Brain microvascular endothelial cell (primary cell): ENCODE results near the gene PPP1R36.
"Not testable (repeated sequence)": the region's sequence is repeated elsewhere in the genome, so short reads cannot be mapped to it uniquely, and the experiment has no call there.

Experiments
- DNase-seq: peaks from one replicate; pipeline ENCODE4 v3.0.0-alpha.2; 2020
- H3K27ac ChIP-seq: fragments of 250-450 bp; sonication (Bioruptor Pico); 2 replicates; pipeline ENCODE4 v1.5.1; 2020; ENCODE audit warnings: mild to moderate bottlenecking, moderate library complexity
- H3K27me3 ChIP-seq: fragments of 250-450 bp; sonication (Bioruptor Pico); replicated peaks from 2 replicates; pipeline ENCODE4 v1.5.1; 2020; ENCODE audit warnings: mild to moderate bottlenecking
- H3K36me3 ChIP-seq: fragments of 250-450 bp; sonication (Bioruptor Pico); replicated peaks from 2 replicates; pipeline ENCODE4 v1.5.1; 2020; ENCODE audit warnings: mild to moderate bottlenecking
- H3K4me3 ChIP-seq: 2 replicates; pipeline ENCODE4 v1.5.1; 2011; ENCODE audit warnings: low read depth, mild to moderate bottlenecking, control low read depth, low read length, moderate library complexity
- CTCF ChIP-seq: IDR thresholded peaks from 2 replicates; pipeline ENCODE4 v1.5.1; 2011; ENCODE audit warnings: low read depth, mild to moderate bottlenecking, moderate library complexity, low read length, control low read depth, inconsistent platforms; ENCODE audit errors: missing control alignments
- in situ Hi-C: cut with HindIII; loops from 2 replicates; pipeline ENCODE4 v1.10.0; 2017; ENCODE audit warnings: low sequenced_read_pairs, low pct_ligation_motif_present

The PPP1R36 gene

GRCh38 chr14:64556526-64556925, 6.8 kb downstream of the PPP1R36 start:
- Histone ChIP-seq H3K36me3 (no peaks in the 10 kb centered on the region), H3K27ac (no peak overlapping the region), H3K4me3 (no peak overlapping the region), H3K27me3 (no peaks in the 10 kb centered on the region)
- no peak for TF ChIP-seq CTCF
- in situ Hi-C loops, result no loop called here
- no peak for DNase-seq

GRCh38 chr14:64558216-64558615, 8.5 kb downstream of the PPP1R36 start:
- H3K36me3 ChIP-seq, H3K4me3 ChIP-seq, H3K27ac ChIP-seq, DNase-seq, H3K27me3 ChIP-seq, in situ Hi-C loops: not testable (repeated sequence)

- no peak overlapping the region for H3K4me3 ChIP-seq
- TF ChIP-seq CTCF, result no peak
- in situ Hi-C loops, result no loop called here
Measured at GRCh38 chr14:64561631-64562030, 11.9 kb downstream of the PPP1R36 start.

GRCh38 chr14:64562436-64562835, 12.7 kb downstream of the PPP1R36 start:
- TF ChIP-seq CTCF, result no peak
- in situ Hi-C loops, result no loop called here
- Histone ChIP-seq H3K4me3 (no peak overlapping the region), H3K27ac (no peak overlapping the region), H3K36me3 (no peaks in the 10 kb centered on the region), H3K27me3 (no peaks in the 10 kb centered on the region)
- DNase-seq, result no peak

More at GRCh38 chr14:64561631-64562030, 11.9 kb downstream of the PPP1R36 start:
- Histone ChIP-seq H3K27ac (no peak overlapping the region), H3K27me3 (no peaks in the 10 kb centered on the region), H3K36me3 (no peaks in the 10 kb centered on the region)
- no peak for DNase-seq

GRCh38 chr14:64563696-64564095, 13.9 kb downstream of the PPP1R36 start:
- in situ Hi-C loops, result no loop called here
- no peak for DNase-seq
- Histone ChIP-seq H3K27ac (no peak overlapping the region), H3K27me3 (no peaks in the 10 kb centered on the region), H3K36me3 (no peaks in the 10 kb centered on the region), H3K4me3 (no peak overlapping the region)
- no peak for TF ChIP-seq CTCF

- no peaks in the 10 kb centered on the region for H3K36me3 ChIP-seq
- H3K27ac ChIP-seq, result no peak overlapping the region
- in situ Hi-C loops, result no loop called here
- no peaks in the 10 kb centered on the region for H3K27me3 ChIP-seq
- no peak for DNase-seq
- H3K4me3 ChIP-seq, result no peak overlapping the region
- TF ChIP-seq CTCF, result no peak
Measured at GRCh38 chr14:64566651-64567122, 16.9 kb downstream of the PPP1R36 start.
